Stromal cell of bone marrow (primary cell): Measurements from ENCODE around the gene ZBTB7C.
A peak's percentile ranks its signal among the peaks of the same experiment; 100 is the strongest.

Source experiments
- DNase-seq: peaks from one replicate; pipeline ENCODE4 v3.0.0-alpha.2; 2012; ENCODE audit warnings: low read depth

Gene ZBTB7C

DNA sequence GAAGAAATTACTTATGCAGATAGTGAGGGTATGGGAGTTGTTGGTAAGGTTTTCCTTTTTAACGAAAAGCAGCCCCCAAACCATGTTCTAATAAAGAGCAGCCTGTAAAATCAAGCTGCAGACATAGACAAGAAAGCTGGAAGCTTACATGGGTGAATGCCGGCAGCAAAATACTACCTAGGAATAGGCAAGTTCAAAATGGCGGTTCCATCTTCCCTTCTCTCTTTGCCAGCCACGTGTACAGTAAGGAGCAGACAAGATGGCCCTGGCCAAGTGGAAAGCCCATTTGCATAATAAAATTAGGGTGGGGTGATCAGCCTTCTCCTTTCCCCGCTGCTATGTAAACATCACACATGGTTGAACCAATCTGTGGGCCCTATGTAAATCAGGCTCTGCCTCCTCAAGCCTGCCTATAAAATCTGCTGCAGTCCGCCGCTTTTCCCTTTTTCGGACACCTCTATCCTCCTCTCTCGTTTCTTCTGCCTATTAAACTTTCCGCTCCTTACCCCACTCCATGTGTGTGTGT lies 155.0 kb downstream of the ZBTB7C start:
- no peak for DNase-seq

DNA sequence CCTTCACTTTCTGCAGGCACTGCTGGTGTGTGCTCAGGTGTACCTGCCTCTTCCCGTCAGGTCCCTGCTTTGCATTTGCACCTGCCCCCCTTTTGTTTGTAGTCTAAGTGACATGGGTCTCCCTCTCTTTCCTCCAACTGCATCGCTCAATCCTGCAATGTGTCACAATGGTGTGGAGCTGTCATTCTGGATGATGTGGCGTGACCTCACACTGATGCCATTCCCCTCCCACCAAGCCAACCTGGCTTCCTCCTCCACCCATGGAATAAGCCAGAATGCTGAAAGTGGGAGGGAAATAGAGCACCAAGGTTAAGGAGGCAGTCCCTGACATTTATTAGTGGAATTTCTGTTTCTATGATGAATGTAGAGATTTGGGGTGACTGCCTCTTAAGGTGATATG lies 156.7 kb downstream of the ZBTB7C start:
- no peak for DNase-seq

DNA sequence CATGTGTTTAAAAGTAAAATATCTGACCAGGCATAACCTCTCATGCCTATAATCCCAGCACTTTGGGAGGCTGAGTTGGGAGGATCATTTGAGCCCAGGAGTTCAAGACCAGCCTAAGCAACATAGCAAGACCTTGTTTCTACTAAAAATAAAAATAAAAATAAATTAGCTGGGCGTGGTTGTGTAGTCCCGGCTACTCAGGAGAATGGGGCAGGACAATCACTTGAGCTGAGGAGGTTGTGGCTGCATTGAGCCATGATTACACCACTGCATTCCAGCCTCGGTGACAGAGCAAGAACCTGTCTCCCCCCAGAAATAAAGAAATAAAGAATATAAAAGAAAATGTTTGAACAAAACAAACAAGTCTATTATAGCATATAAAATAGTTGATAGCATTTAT lies 158.3 kb downstream of the ZBTB7C start:
- no peak for DNase-seq

DNA sequence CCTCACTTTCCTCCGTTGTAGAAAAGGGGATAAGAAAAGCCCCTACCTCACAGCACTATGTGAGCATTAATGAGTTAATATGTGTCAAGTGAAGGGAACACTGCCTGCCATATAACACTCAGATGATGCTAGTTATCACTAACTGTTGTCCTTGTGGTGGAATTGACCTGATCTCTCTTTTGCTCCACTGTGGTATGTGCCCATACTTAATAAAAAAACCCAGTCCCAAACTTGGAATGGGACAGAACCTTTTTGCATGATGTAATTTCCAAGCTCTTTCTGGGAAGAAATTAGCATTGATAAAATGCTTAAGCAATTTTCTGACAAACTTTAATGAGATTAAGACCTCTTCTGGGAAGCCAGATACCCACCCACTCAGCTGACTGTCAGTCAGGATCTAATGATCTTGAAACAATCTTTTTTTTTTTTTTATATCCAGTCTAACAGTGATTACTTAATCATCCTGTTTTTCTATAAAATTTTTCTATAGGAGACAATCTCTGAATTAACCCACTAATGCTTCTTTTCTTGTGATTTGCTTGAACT lies 158.7 kb downstream of the ZBTB7C start:
- no peak for DNase-seq

DNA sequence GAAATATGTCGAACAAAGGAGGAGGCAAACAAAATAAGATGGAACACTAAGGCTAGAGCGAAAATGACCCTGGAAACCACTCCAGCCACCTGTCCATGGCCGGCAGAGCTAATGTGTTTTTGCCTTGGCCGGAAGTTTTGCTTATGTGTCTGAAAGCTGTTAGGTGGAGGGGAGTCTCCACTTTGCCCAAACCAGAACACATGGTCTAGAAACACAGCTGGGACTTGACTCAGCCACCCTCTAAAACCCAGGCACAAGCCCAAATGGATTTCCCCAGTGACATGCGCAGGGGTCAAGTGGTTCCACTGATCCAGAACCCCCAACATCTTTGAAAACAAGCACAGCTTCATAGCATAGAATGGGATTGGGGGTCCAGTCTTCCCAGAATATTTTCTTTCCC lies 159.3 kb downstream of the ZBTB7C start:
- DNase-seq: no peak

DNA sequence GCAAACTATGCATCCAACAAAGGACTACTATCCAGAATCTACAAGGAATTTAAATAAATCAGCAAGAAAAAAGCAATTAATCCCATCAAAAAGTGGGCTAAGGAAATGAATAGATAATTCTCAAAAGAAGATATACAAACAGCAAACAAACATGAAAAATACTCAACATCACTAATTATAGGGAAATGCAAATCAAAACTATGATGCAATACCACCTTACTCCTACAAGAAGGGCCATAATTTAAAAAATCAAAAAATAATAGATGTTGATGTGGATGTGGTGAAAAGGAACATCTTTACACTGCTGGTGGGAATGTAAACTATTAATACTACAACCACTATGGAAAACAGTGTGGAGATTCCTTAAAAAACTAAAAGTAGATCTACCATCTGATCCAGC lies 164.7 kb downstream of the ZBTB7C start:
- no peak for DNase-seq

DNA sequence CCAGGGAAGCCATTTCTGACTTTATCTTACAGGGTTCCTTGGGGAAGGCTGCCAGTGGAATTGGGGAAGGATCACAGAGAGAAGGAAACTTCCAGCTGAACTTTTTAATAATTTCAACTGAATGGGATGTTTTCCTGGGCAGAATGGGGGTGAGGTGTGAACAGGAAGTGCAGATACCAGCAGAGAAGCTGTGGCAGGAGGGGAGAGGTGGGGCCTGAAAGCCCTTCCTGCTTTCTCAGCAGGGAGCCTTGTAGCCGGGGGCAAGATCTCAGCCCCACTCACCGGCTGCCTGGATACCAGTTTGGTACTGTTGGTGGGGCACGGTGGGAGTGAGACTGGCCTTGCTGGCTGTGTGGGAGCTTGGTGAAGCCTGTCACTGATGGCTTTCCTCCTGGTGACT lies 170.5 kb downstream of the ZBTB7C start:
- no peak for DNase-seq

DNA sequence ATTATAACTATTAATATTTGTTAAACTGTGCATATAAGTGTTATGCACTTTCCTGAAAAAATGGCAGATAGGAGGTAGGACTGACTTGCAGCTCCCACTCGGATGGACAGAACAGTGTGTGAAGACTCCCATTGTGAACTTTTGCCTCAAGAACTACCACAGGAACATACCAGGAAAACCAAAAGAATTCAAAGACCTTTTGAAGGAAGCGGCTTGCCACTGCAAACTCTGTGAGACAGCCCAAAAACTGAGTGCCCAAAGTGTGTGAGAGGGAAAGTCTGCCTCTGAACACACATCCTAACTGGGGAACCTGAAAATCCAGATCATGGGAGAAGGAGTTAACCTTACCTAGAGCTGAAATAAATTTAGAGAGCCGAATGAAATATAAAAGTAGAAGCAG lies 171.0 kb downstream of the ZBTB7C start:
- no peak for DNase-seq

DNA sequence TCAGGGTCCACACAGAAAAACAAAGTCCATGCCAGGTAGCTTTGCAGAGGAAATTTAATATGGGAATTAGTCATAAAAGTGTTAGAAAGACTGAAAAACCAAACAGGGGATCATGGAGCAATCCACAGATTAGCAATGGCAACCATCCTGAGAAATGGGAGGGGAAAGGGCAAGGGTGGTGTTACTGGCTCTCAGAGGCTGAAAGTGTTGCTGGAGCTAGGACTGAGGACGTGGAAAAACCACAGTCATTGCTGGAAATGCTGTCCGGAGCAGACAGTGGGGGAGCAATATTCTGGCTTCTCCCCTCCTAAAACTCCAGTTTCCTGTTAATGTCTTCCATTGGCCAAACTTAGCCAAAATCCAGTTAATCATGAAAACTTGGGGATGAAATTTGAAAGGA lies 172.4 kb downstream of the ZBTB7C start:
- DNase-seq: no peak

DNA sequence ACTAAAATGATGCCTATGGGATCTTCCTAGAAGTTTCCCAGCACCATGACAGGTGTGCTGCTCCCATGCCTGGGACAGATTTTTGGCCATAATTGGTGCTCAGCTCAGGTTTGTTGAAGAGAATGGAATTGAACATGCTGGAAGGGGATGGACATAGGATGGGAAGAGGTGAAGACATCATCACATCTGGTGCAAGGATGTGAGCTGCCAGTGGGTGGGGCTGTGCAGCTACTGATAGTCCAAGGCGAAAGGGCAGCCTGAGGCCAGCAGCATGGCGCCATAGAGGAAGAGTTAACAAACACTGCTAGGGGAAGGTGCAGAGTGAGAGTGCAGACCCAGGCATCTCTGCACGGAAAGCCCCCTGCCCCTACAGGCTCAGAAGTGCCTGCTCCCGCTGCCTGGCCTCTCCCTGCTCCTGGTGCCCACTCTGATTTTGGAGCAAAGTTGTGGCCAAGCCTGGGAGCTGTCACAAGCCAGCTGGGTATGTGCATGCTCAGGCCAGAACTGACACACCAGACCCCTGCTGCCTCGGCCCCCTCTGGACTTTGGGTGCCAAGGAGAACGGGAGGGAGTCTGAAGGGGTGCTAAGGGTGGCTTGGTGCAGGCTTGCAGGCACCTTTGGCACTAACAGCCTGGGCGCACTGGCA lies 178.6 kb downstream of the ZBTB7C start:
- DNase-seq: peak; percentile 37

DNA sequence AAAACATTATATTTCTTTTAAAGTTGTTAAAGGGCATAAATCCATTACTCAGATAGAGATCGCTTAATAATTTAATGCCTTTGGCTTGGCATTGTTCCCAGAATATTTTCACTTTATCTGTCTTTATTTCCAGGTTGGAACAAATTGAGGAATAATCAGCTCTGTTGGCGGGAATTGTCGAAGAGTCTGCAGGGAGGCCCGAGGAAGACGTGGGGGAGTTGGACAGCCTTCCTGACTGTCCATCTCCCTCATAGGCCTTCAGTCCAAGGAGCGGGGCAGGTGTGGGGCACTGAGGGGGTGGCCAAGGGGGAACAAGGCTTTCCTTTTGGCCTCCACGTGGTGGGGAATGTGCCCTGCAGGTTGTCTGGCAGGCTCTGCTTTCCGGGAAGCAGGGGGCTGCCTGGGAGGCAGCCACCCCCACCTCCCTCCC lies 179.6 kb downstream of the ZBTB7C start:
- DNase-seq: no peak

DNA sequence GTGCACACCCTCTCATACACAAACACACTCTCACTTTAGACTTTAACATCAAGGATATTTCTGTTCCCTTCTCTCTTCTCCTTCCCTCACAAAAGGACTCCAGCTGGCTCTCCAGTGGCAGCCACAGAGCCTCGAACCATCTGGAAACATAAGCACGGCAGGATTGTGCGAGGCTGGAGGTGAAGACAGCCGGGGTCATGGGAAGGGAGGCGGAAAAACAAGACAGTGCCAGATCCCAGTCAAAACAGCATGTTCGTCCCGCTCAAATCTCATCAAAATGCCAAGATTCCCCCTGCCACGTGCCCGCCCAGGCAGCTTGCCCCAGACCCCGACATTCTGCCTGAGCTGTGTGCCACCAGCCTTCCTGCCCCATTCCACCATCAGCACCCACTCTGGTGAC lies 180.3 kb downstream of the ZBTB7C start:
- DNase-seq: no peak

DNA sequence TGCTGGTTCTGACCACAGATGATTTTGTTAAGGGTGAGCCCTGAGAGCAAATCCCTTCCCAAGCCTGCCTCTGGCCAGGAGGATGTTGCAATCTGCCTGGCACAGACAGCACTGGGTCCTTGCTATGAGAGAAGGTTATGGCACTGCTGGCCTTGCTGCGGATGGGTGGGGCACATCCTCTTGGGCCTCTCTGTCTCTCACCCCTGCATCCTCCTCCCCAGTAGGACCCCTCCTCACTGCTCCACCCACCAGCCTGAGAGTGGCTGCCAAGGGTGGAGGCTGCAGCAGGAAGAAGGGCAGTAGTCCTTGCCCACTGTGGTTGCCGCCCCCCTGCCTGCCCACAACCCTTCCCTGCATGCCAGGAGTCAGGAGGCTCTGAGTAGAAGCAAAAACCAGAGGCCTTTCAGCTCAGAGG lies 180.9 kb downstream of the ZBTB7C start:
- DNase-seq: peak; percentile 20

DNA sequence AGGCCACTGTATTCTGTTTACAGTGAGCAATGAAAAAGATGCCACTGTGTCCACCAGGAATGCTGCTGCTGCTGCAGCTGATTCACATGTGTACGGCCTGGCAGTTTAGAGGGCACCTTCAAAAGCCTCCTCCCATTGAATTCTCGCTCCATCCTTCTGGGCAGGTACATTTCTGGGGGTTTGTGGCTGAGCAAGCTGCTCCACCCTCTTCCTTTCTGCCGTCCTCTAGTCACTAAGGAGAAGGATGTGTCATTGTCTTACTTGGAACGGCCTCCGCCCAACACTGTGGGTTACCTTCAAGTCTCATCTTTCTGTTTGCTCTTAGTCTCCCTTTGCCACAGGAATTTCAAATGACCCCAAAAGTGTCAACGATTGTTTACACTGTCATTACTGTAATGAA lies 182.0 kb downstream of the ZBTB7C start:
- DNase-seq: no peak

DNA sequence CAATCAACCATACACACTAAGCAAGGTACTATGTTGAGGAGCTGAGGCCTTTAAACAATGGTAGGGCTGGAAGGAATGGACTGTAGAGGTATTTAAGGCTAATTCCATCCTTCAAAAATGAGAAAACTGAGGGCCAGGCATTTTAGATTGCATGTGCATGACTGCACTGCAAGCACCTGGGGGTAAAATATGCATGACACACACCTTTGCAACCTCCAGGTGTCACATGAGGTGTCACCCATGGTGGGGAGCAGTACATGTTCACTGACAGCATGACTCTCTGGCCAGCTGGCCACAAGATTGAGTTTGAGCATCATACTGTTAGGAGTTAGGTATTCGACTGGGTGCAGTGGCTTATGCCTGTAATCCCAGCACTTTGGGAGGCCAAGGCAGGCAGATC lies 182.8 kb downstream of the ZBTB7C start:
- no peak for DNase-seq

DNA sequence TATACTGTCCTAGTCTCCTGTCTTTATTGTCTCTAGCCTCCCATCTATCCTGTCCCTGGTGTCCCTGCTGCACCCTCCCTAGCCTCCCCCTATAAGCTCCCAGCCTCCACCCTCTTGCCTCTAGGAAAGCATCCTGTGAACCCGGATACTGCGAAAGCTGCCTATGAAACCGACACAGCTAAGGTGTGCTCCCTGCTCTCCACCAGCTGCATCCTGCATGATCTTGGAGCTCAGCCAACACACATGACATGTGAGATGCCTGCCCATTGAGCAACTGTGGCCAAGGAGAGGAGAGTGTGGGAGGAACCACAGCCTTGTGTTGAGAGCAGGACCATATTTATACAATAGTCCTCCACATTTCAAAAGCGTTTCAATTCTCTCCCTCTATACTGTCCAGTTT lies 187.1 kb downstream of the ZBTB7C start:
- peak; percentile 10 for DNase-seq

DNA sequence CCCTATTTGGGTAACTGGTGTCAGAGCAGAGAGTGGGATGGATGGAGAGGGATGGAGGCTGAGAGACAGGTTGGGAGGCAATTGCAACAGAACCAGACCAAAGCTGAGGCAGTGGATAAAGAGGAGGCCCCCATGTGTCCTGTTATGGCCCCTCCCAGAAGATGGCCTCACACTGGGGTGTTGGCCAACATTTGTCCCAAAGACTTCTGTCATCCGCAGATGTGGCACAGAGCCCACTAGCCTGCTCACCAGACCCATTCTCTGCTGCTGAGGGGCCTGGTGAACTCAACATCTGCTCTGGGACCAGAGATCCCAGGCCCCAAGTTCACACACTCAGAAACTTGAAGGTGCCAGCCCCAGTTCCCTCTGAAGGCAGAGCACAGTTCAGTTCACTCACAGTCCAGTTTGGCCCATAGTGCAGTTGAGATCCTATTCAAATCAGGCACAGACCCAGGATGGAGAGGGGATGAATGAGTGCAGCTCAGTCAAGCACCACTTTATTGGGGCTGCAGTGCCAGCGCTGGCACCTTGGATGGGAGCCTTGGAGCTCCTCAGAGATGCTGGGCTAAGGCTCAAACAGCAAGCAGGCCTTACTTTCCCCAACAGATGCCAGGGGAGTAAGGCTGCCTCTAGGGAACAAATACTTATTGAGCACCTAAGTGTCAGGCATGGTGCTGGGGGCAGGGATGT lies 189.2 kb downstream of the ZBTB7C start:
- no peak for DNase-seq

DNA sequence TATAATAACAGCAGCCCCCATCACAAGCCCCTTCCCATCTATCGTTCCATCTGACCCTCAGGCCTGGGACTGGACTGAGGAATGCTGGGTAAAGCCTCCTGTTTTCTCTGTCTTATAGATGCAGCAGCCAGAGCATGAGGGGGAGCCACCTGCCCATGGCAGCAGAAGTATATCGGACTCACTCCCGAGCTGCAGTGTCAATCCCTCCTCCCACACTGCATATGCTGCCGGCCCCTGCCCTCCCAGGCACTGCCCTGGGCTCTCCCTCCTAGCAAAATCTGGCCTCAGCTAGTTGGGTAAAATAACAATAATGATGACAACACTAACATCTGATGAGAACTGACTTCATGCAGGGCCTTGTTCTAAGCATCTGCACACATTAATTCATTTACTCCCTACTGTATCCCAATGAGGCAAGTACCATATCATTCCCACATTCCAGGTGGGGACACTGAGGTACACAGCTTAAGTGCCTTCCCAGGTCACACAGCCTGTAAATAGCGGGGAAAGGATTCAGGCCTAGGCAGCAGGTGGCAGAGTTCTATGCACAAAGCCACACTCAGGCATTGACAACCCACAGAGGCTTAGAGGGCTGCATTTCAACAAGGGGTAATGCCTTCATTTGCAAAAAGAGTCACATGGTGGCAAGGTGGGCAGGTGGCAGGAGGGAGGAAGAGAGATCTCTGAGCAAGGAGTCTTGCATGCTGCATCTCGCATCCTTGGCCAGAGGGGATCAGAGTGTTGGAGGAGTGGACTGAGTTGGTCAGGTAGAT lies 190.0 kb downstream of the ZBTB7C start:
- DNase-seq: no peak

DNA sequence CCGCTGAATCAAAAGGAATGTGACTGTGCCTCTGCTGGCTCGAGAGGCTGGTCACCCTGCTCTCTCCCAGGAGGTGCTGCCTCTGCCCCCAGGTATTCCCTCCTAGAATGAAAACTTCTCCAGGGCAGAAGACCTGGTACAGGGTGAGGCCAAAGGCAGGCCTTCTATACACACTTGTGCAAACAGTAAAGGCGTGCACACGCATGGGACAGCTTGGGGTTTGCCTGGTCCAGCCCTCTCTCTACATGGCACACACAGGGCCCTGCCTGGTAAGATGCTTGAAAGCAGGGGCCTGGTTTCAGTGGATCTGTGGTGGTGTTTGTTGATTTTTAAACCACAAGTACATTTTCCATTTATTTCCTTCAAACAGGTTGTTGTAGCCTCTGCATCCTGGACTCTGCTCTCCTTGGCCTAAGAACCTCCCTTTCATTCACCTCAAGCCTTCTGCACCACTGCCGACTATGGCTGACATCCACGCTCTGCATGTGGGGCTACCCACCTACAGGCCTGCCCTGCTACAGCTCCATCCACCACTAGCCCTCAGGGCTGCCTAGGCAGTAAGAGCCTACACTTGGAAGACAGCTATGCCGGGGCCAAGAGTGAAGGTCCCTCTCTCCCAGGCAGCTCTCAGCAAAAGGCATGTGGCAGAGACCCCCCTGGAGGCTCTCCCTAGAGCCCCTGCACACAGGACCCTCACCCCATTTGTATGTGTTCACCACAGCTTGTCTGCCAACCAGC lies 190.7 kb downstream of the ZBTB7C start:
- no peak for DNase-seq

DNA sequence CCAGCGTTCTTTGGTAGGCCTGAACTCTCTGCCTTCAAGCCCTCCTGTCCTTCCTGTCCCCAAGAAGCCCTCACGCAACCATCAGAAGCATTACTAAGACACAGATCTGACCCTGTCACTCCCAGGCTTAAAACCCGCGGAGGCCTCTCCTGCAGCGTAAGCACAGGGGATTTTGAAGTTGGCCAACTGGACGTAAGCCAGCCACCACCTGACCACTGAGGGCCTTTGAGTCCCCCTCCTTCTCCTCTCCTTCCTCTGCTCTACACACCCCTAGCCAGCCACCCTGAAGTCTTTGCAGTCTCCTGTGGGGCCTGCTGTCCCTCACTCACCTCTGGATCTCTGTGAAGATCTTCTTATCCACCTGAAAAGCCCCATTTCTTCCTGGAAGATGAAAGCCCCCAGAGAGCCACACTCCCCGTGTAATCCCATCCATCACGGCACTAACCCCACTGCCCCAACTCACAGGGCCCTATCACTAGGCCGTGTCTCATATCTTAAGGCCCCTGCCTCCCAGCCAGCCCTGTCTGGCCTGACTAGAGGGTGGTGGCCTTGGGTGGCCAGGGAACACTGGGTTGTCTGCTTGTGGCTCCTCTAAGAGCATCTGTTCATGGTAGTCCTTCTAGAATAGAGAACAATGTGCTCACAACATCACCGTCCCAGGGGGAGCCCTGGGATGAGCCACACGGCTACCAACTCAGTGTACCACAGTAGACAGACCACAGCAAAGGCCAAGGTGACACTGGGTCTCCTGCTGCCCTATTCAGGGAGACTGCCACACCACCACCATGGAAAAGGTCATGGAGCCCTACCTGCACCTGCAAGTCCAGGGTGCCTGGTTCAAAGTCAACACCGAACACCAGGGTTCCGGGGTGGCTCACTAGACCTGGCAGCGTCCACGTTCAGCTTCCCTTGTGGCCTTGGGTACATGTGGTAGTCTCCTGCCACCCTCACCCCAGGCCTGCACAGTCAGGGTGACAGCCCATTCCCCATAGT lies 191.6 kb downstream of the ZBTB7C start:
- DNase-seq: no peak
